ENCODE results near the gene CHL1.

DNA sequence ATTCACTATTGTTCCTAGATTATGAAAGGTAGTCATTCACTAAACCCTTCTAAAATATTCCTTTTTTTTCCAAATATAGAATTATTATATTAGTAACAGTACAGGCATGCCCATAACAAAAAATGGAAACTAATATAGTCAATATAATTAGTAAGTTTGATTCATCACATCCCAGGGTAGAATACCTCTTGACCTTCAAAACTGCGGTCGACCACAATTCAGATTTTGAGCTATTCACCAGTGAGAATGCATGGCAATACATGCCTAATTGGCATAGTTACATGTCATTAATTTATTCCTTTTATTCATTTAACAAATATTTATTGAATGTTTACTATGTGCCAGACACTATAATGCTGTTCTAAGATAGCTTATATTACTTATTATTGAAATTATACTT is 98.0 kb downstream of the CHL1 start:
- TF ChIP-seq, protein P1, sequence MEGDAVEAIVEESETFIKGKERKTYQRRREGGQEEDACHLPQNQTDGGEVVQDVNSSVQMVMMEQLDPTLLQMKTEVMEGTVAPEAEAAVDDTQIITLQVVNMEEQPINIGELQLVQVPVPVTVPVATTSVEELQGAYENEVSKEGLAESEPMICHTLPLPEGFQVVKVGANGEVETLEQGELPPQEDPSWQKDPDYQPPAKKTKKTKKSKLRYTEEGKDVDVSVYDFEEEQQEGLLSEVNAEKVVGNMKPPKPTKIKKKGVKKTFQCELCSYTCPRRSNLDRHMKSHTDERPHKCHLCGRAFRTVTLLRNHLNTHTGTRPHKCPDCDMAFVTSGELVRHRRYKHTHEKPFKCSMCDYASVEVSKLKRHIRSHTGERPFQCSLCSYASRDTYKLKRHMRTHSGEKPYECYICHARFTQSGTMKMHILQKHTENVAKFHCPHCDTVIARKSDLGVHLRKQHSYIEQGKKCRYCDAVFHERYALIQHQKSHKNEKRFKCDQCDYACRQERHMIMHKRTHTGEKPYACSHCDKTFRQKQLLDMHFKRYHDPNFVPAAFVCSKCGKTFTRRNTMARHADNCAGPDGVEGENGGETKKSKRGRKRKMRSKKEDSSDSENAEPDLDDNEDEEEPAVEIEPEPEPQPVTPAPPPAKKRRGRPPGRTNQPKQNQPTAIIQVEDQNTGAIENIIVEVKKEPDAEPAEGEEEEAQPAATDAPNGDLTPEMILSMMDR (IDR thresholded peaks at IDR 0.05), result no peak
- no peak for TF ChIP-seq POLR2AphosphoS5 (IDR thresholded peaks at IDR 0.05)

Measured in stomach (tissue), 4 donors.